Cardiac muscle cell (in vitro differentiated cells and primary cell): ENCODE measurements around the gene CD8A. TPM values are rescaled to one million over a fixed set of nuclear protein-coding genes. Genes with fewer than 3 reads are reported as not detected.
"Not testable (repeated sequence)": the region's sequence is repeated elsewhere in the genome, so short reads cannot be mapped to it uniquely, and the experiment has no call there.

Experiments
- DNase-seq, 2 donors: peaks; one replicate each; pipeline versions ENCODE4 v3.0.0 to v3.0.0-alpha.2; 2010 to 2017; ENCODE audit warnings: low read depth in 1 of 2, low spot score in 1 of 2
- H3K27ac ChIP-seq: fragments of 200-600 bp; sonication (generic); 2 replicates; pipeline ENCODE4 v1.5.1; 2016
- H3K27me3 ChIP-seq: fragments of 200-600 bp; sonication (generic); 2 replicates; pipeline ENCODE4 v1.6.0; 2016; ENCODE audit warnings: control low read depth
- H3K36me3 ChIP-seq: fragments of 200-600 bp; sonication (generic); 2 replicates; pipeline ENCODE4 v1.5.1; 2016; ENCODE audit warnings: control low read depth
- H3K4me1 ChIP-seq: fragments of 200-600 bp; sonication (generic); 2 replicates; pipeline ENCODE4 v1.8.1; 2017; ENCODE audit warnings: low read depth, mild to moderate bottlenecking, mixed run types
- H3K4me3 ChIP-seq: fragments of 200-600 bp; sonication (generic); 2 replicates; pipeline ENCODE4 v1.5.1; 2016; ENCODE audit warnings: mild to moderate bottlenecking
- H3K9me3 ChIP-seq: fragments of 200-600 bp; sonication (generic); 2 replicates; pipeline ENCODE4 v1.5.1; 2017; ENCODE audit warnings: low read depth, mild to moderate bottlenecking, control low read depth
- polyA plus RNA-seq: library from polyadenylated mRNA; unstranded; fragments of >200 nt; fragmentation: Nextera tagmentation; extraction: Ambion mirVana; gene quantifications from 2 replicates; pipeline ENCODE4 v1.2.1, GENCODE V29; 2016
- total RNA-seq: library from RNA; depleted of rRNA; stranded (reverse); fragments of >200 nt; gene quantifications from 2 replicates; pipeline ENCODE4 v1.2.3, GENCODE V29; 2016
- TF ChIP-seq, protein P1 (sequence below): IDR thresholded peaks from 2 replicates; pipeline ENCODE4 v1.5.1; 2012; ENCODE audit warnings: low read depth, mild to moderate bottlenecking, low read length

The CD8A gene
- total RNA-seq (0.07 TPM in 1 of 2 replicates, not detected in the other), polyA plus RNA-seq (0.41 TPM in 1 of 2 replicates, not detected in the other)

DNA sequence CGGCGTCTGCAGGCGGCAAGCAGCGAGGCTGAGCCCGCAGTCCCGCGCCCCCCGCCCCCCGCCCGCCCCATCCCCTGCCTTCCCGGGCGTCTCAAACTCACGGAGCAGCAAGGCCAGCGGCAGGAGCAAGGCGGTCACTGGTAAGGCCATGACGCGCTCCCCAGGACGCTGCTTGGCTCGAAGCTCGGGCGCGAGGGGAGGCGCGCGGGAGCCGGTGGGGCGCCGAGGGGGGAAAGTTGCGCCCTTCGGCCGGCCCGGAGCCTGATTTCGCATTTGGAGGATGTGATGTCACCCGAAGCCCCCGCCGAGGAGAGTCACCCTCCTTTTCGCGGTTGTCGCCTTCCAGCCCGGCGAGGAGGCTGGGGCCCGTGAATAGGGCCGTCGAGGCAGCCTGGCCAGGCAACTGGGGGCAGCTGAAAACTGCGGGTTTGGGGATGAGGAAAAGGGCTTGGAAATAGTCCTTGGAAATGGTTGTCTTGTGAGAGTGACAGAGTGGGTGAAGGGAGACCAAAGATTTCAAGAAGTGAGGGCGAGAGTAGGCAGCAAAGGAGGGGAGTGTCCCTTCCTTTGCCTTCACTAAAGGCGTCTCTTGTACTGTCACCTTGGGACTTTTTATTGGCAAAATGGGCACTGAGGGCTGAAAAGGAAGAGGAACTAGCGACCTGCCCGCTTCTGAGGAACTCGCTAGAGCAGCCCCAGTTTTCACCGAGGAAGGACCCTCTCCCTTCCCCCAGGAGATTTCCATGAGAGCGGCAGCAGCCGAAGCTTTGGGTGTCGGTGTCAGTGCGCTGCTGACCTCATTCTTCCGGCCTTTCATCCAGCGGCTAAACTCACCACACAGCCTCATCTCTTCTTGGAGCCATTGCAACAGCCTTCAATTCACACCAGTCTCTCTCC is at the start of gene CD8A:
Gene CD8A (minus strand): TSS at position 238 of the 897 bp plus-strand sequence. CDS start 88 bp downstream, at position 150.
- Histone ChIP-seq H3K9me3 (no peaks in the 10 kb centered on the region), H3K4me1 (no peaks in the 10 kb centered on the region), H3K27ac (no peak within 1 kb of the TSS), H3K4me3 (peak within 1 kb of the TSS; percentile 17), H3K36me3 (no peaks in the 10 kb centered on the region), H3K27me3 (peaks cover 93% of the 10 kb centered on the region)
- DNase-seq, result peak in 1 of 2 donors; percentile 47
- TF ChIP-seq, protein P1, sequence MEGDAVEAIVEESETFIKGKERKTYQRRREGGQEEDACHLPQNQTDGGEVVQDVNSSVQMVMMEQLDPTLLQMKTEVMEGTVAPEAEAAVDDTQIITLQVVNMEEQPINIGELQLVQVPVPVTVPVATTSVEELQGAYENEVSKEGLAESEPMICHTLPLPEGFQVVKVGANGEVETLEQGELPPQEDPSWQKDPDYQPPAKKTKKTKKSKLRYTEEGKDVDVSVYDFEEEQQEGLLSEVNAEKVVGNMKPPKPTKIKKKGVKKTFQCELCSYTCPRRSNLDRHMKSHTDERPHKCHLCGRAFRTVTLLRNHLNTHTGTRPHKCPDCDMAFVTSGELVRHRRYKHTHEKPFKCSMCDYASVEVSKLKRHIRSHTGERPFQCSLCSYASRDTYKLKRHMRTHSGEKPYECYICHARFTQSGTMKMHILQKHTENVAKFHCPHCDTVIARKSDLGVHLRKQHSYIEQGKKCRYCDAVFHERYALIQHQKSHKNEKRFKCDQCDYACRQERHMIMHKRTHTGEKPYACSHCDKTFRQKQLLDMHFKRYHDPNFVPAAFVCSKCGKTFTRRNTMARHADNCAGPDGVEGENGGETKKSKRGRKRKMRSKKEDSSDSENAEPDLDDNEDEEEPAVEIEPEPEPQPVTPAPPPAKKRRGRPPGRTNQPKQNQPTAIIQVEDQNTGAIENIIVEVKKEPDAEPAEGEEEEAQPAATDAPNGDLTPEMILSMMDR, result no peak

DNA sequence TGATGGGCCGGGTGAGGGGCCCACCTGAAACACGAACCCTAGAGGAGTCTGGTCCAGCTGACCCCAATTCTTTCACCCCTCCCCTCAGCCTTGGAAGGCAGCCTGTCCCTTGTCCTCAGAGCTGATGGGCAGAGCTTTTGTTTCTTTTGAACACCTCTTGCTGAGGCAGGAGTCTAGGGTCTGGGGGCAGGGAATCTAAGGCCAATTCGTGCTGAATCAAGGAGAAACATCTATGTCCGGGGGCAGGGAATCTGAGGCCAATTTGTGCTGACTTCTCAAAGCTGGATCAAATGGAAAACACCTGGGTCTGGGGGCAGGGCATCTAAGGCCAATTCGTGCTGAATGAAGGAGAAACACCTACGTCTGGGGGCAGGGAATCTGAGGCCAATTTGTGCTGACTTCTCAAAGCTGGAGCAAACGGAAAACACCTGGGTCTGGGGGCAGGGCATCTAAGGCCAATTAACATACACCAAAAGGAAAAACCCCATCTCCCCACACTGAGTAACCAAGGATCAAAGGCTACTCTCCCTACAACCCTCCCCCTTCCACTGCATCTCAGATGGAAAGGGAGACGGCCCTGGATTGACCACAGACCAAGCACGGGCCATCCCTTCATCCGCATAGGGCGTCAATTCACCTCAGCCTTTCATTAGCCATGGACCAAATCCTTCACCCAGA is 49.3 kb upstream of the CD8A start:
- not testable (repeated sequence) for H3K4me1 ChIP-seq, H3K27me3 ChIP-seq, H3K4me3 ChIP-seq, H3K27ac ChIP-seq, H3K36me3 ChIP-seq, H3K9me3 ChIP-seq, DNase-seq

DNA sequence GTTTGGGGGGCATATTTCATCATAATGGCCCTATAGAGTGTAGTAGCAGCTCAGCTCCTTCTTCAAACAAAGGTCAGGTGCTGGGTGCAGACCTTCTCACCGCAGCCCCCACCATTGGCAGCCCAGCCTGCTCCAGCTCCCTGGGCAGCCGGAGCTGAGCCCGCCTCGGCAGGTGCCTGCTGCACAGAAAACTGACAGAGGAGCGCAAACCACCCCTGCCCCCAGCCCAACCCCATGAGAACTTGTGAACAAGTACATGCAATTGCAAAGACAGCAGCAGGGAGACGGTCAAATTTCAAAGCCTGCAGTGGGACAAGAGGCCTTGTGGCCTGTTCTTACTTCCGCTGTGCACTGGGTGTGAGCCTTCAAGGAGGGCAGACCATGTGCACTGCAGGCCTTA is 48.7 kb upstream of the CD8A start:
- not testable (repeated sequence) for H3K9me3 ChIP-seq, H3K4me3 ChIP-seq, H3K27ac ChIP-seq, H3K27me3 ChIP-seq, H3K36me3 ChIP-seq, H3K4me1 ChIP-seq
- DNase-seq, result peak in 1 of 2 donors; percentile 9

DNA sequence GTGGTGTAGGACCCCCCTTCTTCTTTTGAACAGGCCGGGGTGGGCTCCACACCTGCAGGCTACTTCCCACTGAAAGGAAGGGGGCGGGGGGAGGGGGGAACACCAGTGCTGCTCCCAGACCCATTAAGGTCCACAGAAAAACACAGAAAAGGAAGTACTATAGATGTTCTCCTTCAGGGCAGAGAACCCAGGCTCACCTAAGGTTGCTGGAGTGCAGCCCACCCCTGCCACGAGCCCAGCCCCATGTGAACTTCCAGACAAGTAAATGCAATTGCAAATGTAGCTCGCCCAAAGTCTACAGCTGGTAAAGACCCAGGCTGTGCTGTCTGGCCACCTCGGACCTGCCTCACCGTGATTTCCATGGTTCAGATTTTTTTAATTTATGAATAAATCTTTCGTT is 47.0 kb upstream of the CD8A start:
- not testable (repeated sequence) for H3K4me3 ChIP-seq, H3K27me3 ChIP-seq, DNase-seq, H3K27ac ChIP-seq, H3K4me1 ChIP-seq, H3K9me3 ChIP-seq, H3K36me3 ChIP-seq

DNA sequence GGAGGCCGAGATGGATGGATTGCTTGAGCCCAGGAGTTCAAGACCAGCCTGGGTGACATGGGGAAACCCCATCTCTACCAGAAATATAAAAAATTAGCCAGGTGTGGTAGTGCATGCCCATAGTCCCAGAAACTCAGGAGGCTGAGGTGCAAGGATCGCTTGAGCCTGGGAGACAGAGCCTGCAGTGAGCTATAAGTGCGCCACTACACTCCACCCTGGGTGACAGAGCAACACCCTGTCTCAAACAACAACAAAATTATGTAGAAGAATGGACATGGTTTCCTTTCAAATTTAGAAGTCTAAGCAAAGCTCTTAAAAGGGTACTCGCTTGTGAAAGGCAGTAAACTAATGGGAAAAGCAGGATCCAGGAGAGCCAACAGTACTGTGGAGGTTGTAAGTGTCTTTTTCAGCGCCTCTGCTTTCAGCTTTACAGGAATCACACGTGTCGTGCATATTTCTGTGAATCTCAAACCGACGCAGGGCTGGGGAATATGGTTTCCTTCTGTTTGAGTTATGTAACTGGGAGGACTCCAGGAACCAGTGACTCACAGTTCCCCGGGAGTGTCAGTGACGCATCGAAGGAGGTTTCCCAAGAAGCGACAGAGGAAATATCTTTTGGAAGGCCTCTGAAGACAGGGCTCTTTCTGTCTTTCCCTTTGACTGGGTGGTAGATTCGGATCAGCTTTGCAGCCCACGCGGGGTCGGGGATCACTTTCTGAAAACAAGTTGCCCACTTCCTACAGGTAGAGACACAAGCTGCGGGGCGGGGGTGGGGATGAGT is 46.4 kb upstream of the CD8A start:
- not testable (repeated sequence) for H3K9me3 ChIP-seq, H3K36me3 ChIP-seq, H3K27ac ChIP-seq, H3K27me3 ChIP-seq, H3K4me1 ChIP-seq, H3K4me3 ChIP-seq
- peak in 1 of 2 donors; percentile 87 for DNase-seq

DNA sequence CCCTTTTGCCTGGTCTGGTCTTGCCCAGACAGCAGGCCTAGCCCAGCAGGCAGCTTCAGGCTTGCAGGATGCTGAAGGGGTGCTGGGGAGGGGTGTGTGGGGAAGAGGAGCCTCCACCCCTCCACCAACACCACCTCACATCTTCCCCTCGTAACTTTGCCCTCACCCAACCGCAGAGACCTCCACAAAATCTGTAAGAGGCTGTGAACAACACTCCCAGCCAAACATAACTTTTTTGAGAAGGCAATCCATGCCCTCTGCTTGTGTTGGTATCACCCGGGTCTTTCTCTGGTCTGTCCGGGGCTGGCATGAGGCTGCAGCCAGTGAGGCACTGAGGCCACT is 44.8 kb upstream of the CD8A start:
- H3K9me3 ChIP-seq, DNase-seq, H3K27ac ChIP-seq, H3K4me1 ChIP-seq, H3K4me3 ChIP-seq, H3K27me3 ChIP-seq, H3K36me3 ChIP-seq: not testable (repeated sequence)

DNA sequence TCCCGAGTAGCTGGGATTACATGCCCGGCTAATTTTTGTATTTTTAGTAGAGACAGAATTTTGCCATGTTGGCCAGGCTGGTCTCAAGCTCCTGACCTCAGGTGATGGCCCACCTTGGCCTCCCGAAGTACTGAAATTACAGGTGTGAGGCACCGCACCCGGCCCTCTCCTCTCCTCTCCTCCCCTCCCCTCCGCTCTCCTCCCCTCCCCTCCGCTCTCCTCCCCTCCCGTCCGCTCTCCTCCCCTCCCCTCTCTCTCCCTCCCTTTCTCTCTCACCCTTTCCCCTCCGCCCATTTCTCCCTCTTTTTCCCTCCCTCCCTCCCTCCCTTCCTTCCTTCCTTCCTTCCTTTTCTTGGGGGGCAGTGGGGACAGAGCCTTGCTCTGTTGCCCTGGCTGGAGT is 42.6 kb upstream of the CD8A start:
- H3K27me3 ChIP-seq, result no peaks in the 10 kb centered on the region
- H3K4me3 ChIP-seq, result no peak overlapping the region
- TF ChIP-seq, protein P1, result no peak
- no peaks in the 10 kb centered on the region for H3K9me3 ChIP-seq
- H3K36me3 ChIP-seq, result no peaks in the 10 kb centered on the region
- H3K27ac ChIP-seq, result no peak overlapping the region
- DNase-seq, result no peak
- H3K4me1 ChIP-seq, result no peaks in the 10 kb centered on the region
